Esophagus muscularis mucosa (tissue), 4 donors: ENCODE measurements around the gene PRICKLE1.

Source experiments
- EP300 ChIP-seq: sonication (generic); formaldehyde crosslinking; IDR thresholded peaks from one replicate; pipeline ENCODE4 v1.6.1; 2017; ENCODE audit warnings: antibody characterized with exemption
- POLR2A ChIP-seq: fragments of 450-650 bp; IDR thresholded peaks from one replicate; pipeline ENCODE4 v1.6.1; 2017; ENCODE audit warnings: antibody characterized with exemption, moderate library complexity, mild to moderate bottlenecking, low read depth
- POLR2AphosphoS5 ChIP-seq, 2 donors: sonication (generic); formaldehyde crosslinking; IDR thresholded peaks; one replicate each; pipeline ENCODE4 v1.6.1; 2017; ENCODE audit warnings: antibody characterized with exemption in 2 of 2
- TF ChIP-seq, protein P1 (sequence below), 3 experiments: fragments of 200-600 bp in 2 of 3; fragments of 450-650 bp in 1 of 3; sonication (generic) in 2 of 3; IDR thresholded peaks; one replicate each; pipeline ENCODE4 v1.5.1; 2017 to 2019; ENCODE audit warnings: antibody characterized with exemption in 3 of 3, mild to moderate bottlenecking in 2 of 3, moderate library complexity in 1 of 3

DNA sequence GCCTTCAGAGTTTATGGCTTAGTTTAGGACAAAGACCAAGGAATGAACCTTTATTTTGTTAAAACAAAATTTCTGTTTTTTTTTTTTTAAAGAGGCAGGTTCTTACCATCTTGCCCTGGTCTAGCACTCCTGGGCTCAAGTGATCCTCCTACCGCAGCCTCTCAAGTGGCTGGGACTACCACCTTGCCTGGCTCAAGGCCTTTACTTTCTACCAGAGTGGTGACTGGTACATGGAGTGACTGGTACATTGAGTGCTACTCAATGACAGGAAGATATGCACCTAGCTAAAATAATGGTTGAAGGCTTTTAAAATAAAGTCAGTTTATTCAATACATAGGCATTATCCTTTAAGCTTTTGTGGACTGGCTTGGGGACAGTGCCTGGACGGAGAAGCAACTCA, 32.6 kb downstream of the PRICKLE1 start:
- TF ChIP-seq, protein P1, sequence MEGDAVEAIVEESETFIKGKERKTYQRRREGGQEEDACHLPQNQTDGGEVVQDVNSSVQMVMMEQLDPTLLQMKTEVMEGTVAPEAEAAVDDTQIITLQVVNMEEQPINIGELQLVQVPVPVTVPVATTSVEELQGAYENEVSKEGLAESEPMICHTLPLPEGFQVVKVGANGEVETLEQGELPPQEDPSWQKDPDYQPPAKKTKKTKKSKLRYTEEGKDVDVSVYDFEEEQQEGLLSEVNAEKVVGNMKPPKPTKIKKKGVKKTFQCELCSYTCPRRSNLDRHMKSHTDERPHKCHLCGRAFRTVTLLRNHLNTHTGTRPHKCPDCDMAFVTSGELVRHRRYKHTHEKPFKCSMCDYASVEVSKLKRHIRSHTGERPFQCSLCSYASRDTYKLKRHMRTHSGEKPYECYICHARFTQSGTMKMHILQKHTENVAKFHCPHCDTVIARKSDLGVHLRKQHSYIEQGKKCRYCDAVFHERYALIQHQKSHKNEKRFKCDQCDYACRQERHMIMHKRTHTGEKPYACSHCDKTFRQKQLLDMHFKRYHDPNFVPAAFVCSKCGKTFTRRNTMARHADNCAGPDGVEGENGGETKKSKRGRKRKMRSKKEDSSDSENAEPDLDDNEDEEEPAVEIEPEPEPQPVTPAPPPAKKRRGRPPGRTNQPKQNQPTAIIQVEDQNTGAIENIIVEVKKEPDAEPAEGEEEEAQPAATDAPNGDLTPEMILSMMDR (IDR thresholded peaks at IDR 0.05): no peak
- TF ChIP-seq POLR2A: no peak
- no peak for TF ChIP-seq POLR2AphosphoS5 (IDR thresholded peaks at IDR 0.05)
- TF ChIP-seq EP300: no peak
